LNCaP clone FGC (cell line): ENCODE results near the gene NKAPL.

Experiments used
- DNase-seq: peaks from one replicate; pipeline ENCODE4 v3.0.0-alpha.2; 2011; ENCODE audit warnings: low read depth
- H3K4me3 ChIP-seq: 2 replicates; pipeline ENCODE4 v1.5.1; 2011; ENCODE audit warnings: mild to moderate bottlenecking, low read depth, low read length, control low read depth
- CTCF ChIP-seq: IDR thresholded peaks from 2 replicates; pipeline ENCODE4 v1.5.1; 2012; ENCODE audit warnings: mild to moderate bottlenecking; ENCODE audit not compliant: control insufficient read depth, insufficient read depth; ENCODE audit errors: extremely low read depth

The NKAPL gene

GRCh38 chr6:28277746-28278145 lies 18.6 kb downstream of the NKAPL start:
- H3K4me3 ChIP-seq = no peak overlapping the region
- DNase-seq = no peak
- no peak for TF ChIP-seq CTCF

GRCh38 chr6:28280595-28281287 lies 21.6 kb downstream of the NKAPL start:
- TF ChIP-seq CTCF = no peak

DNA sequence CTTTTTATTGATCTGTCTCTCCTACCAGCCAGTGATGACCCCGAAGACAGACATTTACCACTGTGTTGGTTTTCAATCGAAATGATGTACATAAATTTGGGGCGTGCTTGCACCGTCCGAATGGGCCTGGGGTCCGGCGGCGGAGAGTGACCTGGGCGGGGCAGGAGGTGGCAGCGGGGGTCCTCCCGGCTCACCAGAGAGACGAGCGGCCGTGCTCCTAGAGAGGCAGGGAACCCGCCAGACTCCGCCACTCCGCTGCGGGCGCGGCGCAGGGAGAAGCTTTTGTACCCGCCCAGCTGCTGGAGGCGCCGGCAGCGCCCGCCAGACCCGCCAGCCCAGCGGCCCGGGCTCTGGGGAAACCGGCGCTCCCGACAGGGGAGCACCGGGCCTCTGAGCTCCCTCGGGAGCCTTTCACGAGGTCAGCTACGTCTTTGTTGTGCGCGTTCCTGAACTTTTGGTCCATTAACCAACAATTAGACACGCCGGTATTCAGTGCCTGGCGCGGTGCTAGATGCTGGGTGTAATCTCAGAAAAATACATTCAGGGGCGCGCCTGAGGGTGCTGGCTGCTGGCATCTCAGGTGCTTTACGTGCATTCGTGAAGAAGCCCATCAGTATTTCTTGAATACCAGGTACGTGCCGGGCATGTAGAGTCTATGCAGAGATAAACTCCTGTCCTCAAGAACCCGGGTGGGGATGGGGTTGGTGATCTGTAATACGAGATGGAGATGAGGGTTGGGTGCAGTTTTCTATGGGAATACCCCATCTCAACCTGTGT lies 22.4 kb downstream of the NKAPL start, which contains the start of gene PGBD1:
Gene PGBD1, plus strand, starts transcription at position 285 of the 777 bp plus-strand sequence. CDS start 2,242 bp downstream, outside the sequence.
- TF ChIP-seq CTCF = no peak
- peak within 1 kb of the TSS; percentile 52 for H3K4me3 ChIP-seq
- no peak for DNase-seq

More at GRCh38 chr6:28280595-28281287, 21.6 kb downstream of the NKAPL start:
- DNase-seq = no peak
- peak overlapping the region; percentile 52 for H3K4me3 ChIP-seq

GRCh38 chr6:28282926-28283325 lies 23.8 kb downstream of the NKAPL start:
- H3K4me3 ChIP-seq = no peak overlapping the region
- TF ChIP-seq CTCF = no peak
- no peak for DNase-seq

DNA sequence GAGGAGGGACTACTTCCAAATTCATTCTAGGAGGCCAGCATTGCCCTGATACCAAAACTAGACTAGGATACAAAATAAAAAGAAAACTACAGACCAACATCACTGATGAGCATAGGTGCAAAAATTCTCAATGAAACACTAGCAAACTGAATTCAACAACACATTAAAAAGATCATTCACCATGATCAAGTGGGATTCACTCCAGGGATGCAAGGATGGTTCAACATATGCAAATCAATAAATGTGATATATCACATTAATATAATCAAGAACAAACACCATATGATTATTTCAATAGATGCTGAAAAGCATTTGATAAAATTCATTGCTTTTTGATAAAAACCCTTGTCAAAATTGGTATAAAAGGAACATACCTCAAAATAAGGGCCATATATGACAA lies 32.5 kb downstream of the NKAPL start:
- no peak for TF ChIP-seq CTCF

GRCh38 chr6:28295326-28295725 lies 36.2 kb downstream of the NKAPL start:
- DNase-seq = no peak
- no peak for TF ChIP-seq CTCF
- H3K4me3 ChIP-seq = no peak overlapping the region

More for the DNA sequence above, 32.5 kb downstream of the NKAPL start:
- no peak overlapping the region for H3K4me3 ChIP-seq
- DNase-seq = no peak
